ENCODE results near the gene PC.

GRCh38 chr11:66864924-66865697 is 93.1 kb downstream of the PC start:
- TF ChIP-seq CTCF (IDR thresholded peaks at IDR 0.05), result no peak
- no peak for TF ChIP-seq POLR2A (IDR thresholded peaks at IDR 0.05)

All from body of pancreas (tissue), 4 donors.